SU-DHL-6 (cell line): ENCODE measurements around the gene PRPF38A.

ENCODE experiments used
- H2AFZ ChIP-seq: fragments of 200-600 bp; sonication (generic); 2 replicates; pipeline ENCODE4 v1.6.1; 2014; ENCODE audit warnings: low read depth, mild to moderate bottlenecking, moderate library complexity, mixed read lengths, antibody characterized with exemption, low read length; ENCODE audit not compliant: severe bottlenecking
- H3F3A ChIP-seq: fragments of 200-600 bp; shearing (Covaris generic); 2 replicates; pipeline ENCODE4 v1.6.0; 2016; ENCODE audit warnings: antibody characterized with exemption, mild to moderate bottlenecking; ENCODE audit not compliant: insufficient read depth
- H3K27ac ChIP-seq: fragments of 200-600 bp; sonication (generic); 2 replicates; pipeline ENCODE4 v1.5.1; 2016; ENCODE audit warnings: low read depth, mild to moderate bottlenecking, low read length, moderate library complexity, mixed read lengths
- H3K27me3 ChIP-seq: fragments of 200-600 bp; sonication (generic), shearing (Covaris generic); 2 replicates; pipeline ENCODE4 v1.6.0; 2014; ENCODE audit warnings: mild to moderate bottlenecking, low read length
- H3K36me3 ChIP-seq: fragments of 200-600 bp; sonication (generic); 2 replicates; pipeline ENCODE4 v1.6.1; 2014; ENCODE audit warnings: mild to moderate bottlenecking, low read length, mixed read lengths
- H3K4me2 ChIP-seq: fragments of 300-600, 200-600 bp; shearing (Covaris generic), sonication (generic); 2 replicates; pipeline ENCODE4 v1.6.0; 2014; ENCODE audit warnings: low read length, low read depth, mild to moderate bottlenecking; ENCODE audit not compliant: poor library complexity, severe bottlenecking
- H3K4me3 ChIP-seq: fragments of 200-600 bp; sonication (generic); 2 replicates; pipeline ENCODE4 v1.5.1; 2014; ENCODE audit warnings: antibody characterized with exemption, low read length, mild to moderate bottlenecking, mixed read lengths; ENCODE audit not compliant: insufficient read depth, poor library complexity, severe bottlenecking
- H3K79me2 ChIP-seq: fragments of 200-600 bp; sonication (generic); 2 replicates; pipeline ENCODE4 v1.6.1; 2014; ENCODE audit warnings: mild to moderate bottlenecking, low read length, moderate library complexity; ENCODE audit not compliant: insufficient read depth
- H3K9ac ChIP-seq: fragments of 200-600 bp; sonication (generic); 2 replicates; pipeline ENCODE4 v1.7.0; 2014; ENCODE audit warnings: mild to moderate bottlenecking, low read length
- H3K9me2 ChIP-seq: fragments of 200-600 bp; sonication (generic); replicated peaks from 2 replicates; pipeline ENCODE4 v1.6.1; 2014; ENCODE audit warnings: low read length; ENCODE audit not compliant: insufficient read depth
- H3K9me3 ChIP-seq: fragments of 200-600 bp; sonication (generic); 2 replicates; pipeline ENCODE4 v1.6.1; 2014; ENCODE audit warnings: low read length, mixed read lengths; ENCODE audit not compliant: insufficient read depth
- H4K20me1 ChIP-seq: fragments of 200-600 bp; sonication (generic); 2 replicates; pipeline ENCODE4 v1.6.1; 2014; ENCODE audit warnings: low read depth, mild to moderate bottlenecking, antibody characterized with exemption, low read length, moderate library complexity, mixed read lengths
- EZH2phosphoT487 ChIP-seq: fragments of 200-600 bp; sonication (generic), shearing (Covaris generic); conservative IDR thresholded peaks from 2 replicates; pipeline ENCODE4 v1.6.1; 2018; ENCODE audit warnings: mild to moderate bottlenecking, antibody characterized with exemption, low read length, moderate library complexity, mixed read lengths
- TF ChIP-seq, protein P1 (sequence below): fragments of 200-600 bp; sonication (generic); IDR thresholded peaks from one replicate; pipeline ENCODE4 v1.5.1; 2017; ENCODE audit warnings: antibody characterized with exemption, mild to moderate bottlenecking, low read length, moderate library complexity; ENCODE audit not compliant: insufficient read depth, poor library complexity, severe bottlenecking

The PRPF38A gene

DNA sequence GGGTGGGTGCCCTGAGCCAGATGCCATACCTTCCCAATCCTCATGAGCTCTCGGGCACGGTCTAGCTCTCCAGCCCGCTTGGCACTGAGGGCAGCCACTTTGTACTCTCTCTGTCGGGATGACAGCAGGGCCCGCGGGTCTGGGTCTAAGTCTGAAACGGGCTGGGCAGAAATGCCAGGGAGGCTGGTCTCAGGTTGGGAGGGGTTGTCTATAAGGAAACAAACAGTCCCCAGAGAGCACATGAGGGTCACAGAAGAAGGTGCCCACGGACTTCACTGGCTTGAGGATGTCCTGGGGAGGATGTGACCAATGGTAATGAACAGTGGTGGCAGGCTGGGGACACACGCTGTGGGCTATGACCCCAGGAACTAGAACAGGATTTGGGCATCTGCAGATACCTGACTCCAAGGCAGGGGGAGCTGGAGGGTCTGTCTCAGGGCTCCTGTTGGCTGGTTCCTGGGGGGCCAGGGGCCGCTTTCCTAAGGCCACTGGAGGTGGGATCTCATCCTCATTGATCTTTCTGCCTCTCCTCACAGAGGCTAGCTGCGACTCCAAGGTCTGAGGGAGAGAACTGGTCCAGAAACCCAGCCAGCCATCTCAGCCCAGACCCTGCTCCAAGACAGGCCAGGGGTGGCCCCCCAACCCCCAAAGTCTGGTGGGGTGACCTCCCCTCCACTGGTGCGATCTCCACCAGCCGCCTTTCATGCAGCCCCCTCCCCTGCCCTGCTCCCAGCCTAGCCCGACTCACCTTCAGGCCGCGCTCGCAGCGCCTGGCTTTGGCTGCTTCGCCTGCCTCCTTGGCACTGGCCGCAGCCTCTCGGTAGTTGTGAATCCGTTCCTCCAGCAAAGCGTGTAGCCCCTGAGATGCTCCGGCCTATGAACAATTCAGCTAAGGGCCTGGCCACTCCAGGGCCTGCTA, 44.5 kb upstream of the PRPF38A start:
- Histone ChIP-seq H2AFZ (no peak overlapping the region), H3K79me2 (peaks cover 10% of the 10 kb centered on the region), H3K4me2 (no peak overlapping the region), H3K9ac (no peak overlapping the region), H3K9me3 (no peaks in the 10 kb centered on the region), H3K27ac (no peak overlapping the region), H4K20me1 (no peaks in the 10 kb centered on the region), H3F3A (no peaks in the 10 kb centered on the region), H3K27me3 (no peaks in the 10 kb centered on the region), H3K4me3 (no peak overlapping the region), H3K9me2 (no peaks in the 10 kb centered on the region), H3K36me3 (no peaks in the 10 kb centered on the region)
- TF ChIP-seq EZH2phosphoT487: no peak
- TF ChIP-seq, protein P1, sequence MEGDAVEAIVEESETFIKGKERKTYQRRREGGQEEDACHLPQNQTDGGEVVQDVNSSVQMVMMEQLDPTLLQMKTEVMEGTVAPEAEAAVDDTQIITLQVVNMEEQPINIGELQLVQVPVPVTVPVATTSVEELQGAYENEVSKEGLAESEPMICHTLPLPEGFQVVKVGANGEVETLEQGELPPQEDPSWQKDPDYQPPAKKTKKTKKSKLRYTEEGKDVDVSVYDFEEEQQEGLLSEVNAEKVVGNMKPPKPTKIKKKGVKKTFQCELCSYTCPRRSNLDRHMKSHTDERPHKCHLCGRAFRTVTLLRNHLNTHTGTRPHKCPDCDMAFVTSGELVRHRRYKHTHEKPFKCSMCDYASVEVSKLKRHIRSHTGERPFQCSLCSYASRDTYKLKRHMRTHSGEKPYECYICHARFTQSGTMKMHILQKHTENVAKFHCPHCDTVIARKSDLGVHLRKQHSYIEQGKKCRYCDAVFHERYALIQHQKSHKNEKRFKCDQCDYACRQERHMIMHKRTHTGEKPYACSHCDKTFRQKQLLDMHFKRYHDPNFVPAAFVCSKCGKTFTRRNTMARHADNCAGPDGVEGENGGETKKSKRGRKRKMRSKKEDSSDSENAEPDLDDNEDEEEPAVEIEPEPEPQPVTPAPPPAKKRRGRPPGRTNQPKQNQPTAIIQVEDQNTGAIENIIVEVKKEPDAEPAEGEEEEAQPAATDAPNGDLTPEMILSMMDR: no peak

DNA sequence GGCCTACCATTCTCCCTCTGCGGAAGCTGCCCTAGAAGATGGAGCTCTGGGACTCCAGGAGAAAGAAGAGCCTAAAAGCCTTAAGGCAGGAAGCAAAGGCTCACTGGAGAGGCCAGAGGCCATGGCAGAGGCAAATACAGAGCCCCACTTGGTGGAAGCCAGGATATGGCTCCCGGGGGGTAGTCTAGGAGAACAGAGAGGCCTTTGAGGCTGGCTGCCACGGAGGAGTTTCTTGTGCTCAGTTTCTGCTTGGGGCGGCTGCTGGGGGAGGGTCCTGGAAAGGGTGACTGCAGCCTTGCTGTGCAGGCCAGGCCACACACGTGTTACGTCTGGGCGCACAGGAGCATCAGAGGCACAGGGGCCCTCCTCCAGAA, 43.8 kb upstream of the PRPF38A start:
- H3K79me2 ChIP-seq: peaks cover 16% of the 10 kb centered on the region
- no peaks in the 10 kb centered on the region for H3K36me3 ChIP-seq
- no peaks in the 10 kb centered on the region for H3F3A ChIP-seq

DNA sequence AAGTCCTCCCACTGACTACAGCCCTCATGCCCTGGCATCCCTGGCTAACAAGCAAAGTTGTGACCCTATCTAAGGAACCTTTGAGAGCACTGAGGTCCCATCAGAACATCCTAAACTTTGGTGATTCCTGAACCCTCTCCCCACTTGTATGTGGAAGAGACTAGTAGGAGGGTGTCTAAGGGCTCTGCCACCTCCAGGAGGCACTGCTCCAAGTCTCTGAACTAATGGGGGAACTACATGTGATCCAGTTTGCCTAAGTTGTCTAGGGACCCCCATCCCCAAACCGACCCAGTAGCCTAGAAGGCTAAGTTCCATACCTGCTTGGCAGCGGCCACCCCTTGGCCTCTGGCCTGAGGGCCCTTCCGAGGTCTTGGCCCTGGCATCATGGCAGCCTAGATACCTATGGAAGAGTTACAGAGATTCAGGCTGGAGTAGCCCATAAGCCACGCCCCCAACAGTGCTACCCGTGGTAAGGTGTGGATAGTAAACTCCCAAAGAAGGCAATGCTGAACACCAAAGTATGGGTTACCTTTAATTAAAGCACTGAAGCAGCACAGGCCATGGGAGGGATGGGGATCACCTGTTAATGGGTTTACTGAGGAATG, 40.1 kb upstream of the PRPF38A start:
- Histone ChIP-seq H3K79me2 (peaks cover 16% of the 10 kb centered on the region), H3F3A (peaks cover 13% of the 10 kb centered on the region), H3K27ac (no peak overlapping the region), H3K9ac (peak overlapping the region; percentile 81; the same call in 1 of the 2 replicates), H3K27me3 (no peaks in the 10 kb centered on the region), H3K4me2 (peak overlapping the region; percentile 88), H3K4me3 (no peak overlapping the region), H3K36me3 (no peaks in the 10 kb centered on the region), H3K9me3 (no peaks in the 10 kb centered on the region), H4K20me1 (no peaks in the 10 kb centered on the region), H3K9me2 (no peaks in the 10 kb centered on the region), H2AFZ (no peak overlapping the region)
- TF ChIP-seq, protein P1: no peak
- TF ChIP-seq EZH2phosphoT487: no peak

More for the DNA sequence above, 43.8 kb upstream of the PRPF38A start:
- H3K4me2 ChIP-seq: no peak overlapping the region
- no peak overlapping the region for H3K27ac ChIP-seq
- H4K20me1 ChIP-seq: no peaks in the 10 kb centered on the region
- no peaks in the 10 kb centered on the region for H3K9me2 ChIP-seq
- no peak overlapping the region for H3K4me3 ChIP-seq
- no peak overlapping the region for H3K9ac ChIP-seq
- TF ChIP-seq, protein P1: no peak
- TF ChIP-seq EZH2phosphoT487: no peak
- no peak overlapping the region for H2AFZ ChIP-seq
- H3K27me3 ChIP-seq: no peaks in the 10 kb centered on the region
- no peaks in the 10 kb centered on the region for H3K9me3 ChIP-seq
